Amygdala (tissue), 56 donors: Measurements from ENCODE around the gene NDUFS6.
A peak's percentile ranks its signal among the peaks of the same experiment; 100 is the strongest.
"Not testable (repeated sequence)": the region's sequence is repeated elsewhere in the genome, so short reads cannot be mapped to it uniquely, and the experiment has no call there.

Experiments
- DNase-seq, 56 donors: peaks; one replicate each; lab custom pipeline; 2025; lab: John Stamatoyannopoulos, UW

Gene NDUFS6

GRCh38 chr5:1796371-1797102, 4.7 kb upstream of the NDUFS6 start:
- no peak for DNase-seq

GRCh38 chr5:1797103-1797800, 4.0 kb upstream of the NDUFS6 start:
- no peak for DNase-seq

- DNase-seq: no peak
These were observed 3.4 kb upstream of the NDUFS6 start for GRCh38 chr5:1797855-1798254.

- not testable (repeated sequence) for DNase-seq
These were observed 2.6 kb upstream of the NDUFS6 start for GRCh38 chr5:1798589-1798988.

GRCh38 chr5:1799110-1799601, 2.1 kb upstream of the NDUFS6 start:
- peak in 1 of 56 donors; percentile 43 for DNase-seq

GRCh38 chr5:1799602-1800471, 1.4 kb upstream of the NDUFS6 start, which contains the start of gene MRPL36:
Gene MRPL36, minus strand, starts transcription at chr5:1799837. Its CDS starts 902 bp downstream, at chr5:1798935.
- peak; percentile 16 to 93 (median 82) for DNase-seq

GRCh38 chr5:1800472-1801221, 560 bp upstream of the NDUFS6 start:
- DNase-seq: peak in 25 of 56 donors; percentile 4 to 86 (median 40)

- no peak for DNase-seq
These were observed 724 bp downstream of the NDUFS6 start for GRCh38 chr5:1801967-1802295.

- no peak for DNase-seq
These were observed 2.0 kb downstream of the NDUFS6 start for GRCh38 chr5:1803192-1803591.

GRCh38 chr5:1804001-1804690, 2.9 kb downstream of the NDUFS6 start:
- DNase-seq: no peak

GRCh38 chr5:1805326-1805725, 4.1 kb downstream of the NDUFS6 start:
- no peak for DNase-seq

GRCh38 chr5:1805736-1806135, 4.5 kb downstream of the NDUFS6 start:
- no peak for DNase-seq

GRCh38 chr5:1806199-1806598, 5.0 kb downstream of the NDUFS6 start:
- DNase-seq: no peak

GRCh38 chr5:1806974-1807373, 5.8 kb downstream of the NDUFS6 start:
- DNase-seq: no peak

- DNase-seq: no peak
These were observed 6.4 kb downstream of the NDUFS6 start for GRCh38 chr5:1807451-1808185.

- no peak for DNase-seq
These were observed 7.2 kb downstream of the NDUFS6 start for GRCh38 chr5:1808439-1808838.

GRCh38 chr5:1809416-1810035, 8.3 kb downstream of the NDUFS6 start:
- no peak for DNase-seq

- DNase-seq: no peak
These were observed 9.4 kb downstream of the NDUFS6 start for GRCh38 chr5:1810581-1811101.
